ENCODE measurements around the gene RHOB. TPM values are rescaled to one million over a fixed set of nuclear protein-coding genes. Genes with fewer than 3 reads are reported as not detected.

The RHOB gene
- total and polyA plus RNA-seq, 2 of the 13 experiments (the other 11 are each of a cell fraction or from before 2014, with no cell fraction given): 192 to 268 TPM

DNA sequence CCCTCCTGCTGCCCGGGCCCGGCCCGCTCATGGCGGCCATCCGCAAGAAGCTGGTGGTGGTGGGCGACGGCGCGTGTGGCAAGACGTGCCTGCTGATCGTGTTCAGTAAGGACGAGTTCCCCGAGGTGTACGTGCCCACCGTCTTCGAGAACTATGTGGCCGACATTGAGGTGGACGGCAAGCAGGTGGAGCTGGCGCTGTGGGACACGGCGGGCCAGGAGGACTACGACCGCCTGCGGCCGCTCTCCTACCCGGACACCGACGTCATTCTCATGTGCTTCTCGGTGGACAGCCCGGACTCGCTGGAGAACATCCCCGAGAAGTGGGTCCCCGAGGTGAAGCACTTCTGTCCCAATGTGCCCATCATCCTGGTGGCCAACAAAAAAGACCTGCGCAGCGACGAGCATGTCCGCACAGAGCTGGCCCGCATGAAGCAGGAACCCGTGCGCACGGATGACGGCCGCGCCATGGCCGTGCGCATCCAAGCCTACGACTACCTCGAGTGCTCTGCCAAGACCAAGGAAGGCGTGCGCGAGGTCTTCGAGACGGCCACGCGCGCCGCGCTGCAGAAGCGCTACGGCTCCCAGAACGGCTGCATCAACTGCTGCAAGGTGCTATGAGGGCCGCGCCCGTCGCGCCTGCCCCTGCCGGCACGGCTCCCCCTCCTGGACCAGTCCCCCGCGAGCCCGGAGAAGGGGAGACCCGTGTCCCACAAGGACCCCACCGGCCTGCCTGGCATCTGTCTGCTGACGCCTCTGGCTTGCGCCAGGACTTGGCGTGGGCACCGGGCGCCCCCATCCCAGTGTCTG lies 767 bp downstream of the RHOB start (continued):
- TF ChIP-seq, protein P1, sequence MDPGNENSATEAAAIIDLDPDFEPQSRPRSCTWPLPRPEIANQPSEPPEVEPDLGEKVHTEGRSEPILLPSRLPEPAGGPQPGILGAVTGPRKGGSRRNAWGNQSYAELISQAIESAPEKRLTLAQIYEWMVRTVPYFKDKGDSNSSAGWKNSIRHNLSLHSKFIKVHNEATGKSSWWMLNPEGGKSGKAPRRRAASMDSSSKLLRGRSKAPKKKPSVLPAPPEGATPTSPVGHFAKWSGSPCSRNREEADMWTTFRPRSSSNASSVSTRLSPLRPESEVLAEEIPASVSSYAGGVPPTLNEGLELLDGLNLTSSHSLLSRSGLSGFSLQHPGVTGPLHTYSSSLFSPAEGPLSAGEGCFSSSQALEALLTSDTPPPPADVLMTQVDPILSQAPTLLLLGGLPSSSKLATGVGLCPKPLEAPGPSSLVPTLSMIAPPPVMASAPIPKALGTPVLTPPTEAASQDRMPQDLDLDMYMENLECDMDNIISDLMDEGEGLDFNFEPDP (CRISPR knock-in tag; conservative IDR thresholded peaks at IDR 0.05): 0 out of 2 replicates have a peak, but pooled peaks have one; percentile 90
- TF ChIP-seq ZNF839 (CRISPR knock-in tag; IDR thresholded peaks at IDR 0.05; ENCODE audit: borderline replicate concordance) (peak; percentile 96), ZNF576 (CRISPR knock-in tag; IDR thresholded peaks at IDR 0.05) (peak; percentile 21; the same call in 1 of the 2 replicates), ZNF260 (CRISPR knock-in tag; IDR thresholded peaks at IDR 0.05; ENCODE audit: borderline replicate concordance, low read depth) (0 out of 2 replicates have a peak, but pooled peaks have one; percentile 56), ZNF781 (CRISPR knock-in tag; IDR thresholded peaks at IDR 0.05; ENCODE audit: borderline replicate concordance, not compliant biosample characterization) (no peak), THAP9 (CRISPR knock-in tag; IDR thresholded peaks at IDR 0.05; ENCODE audit: borderline replicate concordance) (0 out of 2 replicates have a peak, but pooled peaks have one; percentile 32), STAG1 (CRISPR knock-in tag; IDR thresholded peaks at IDR 0.05) (peak; percentile 3; the same call in 1 of the 2 replicates), ZNF616 (CRISPR knock-in tag; IDR thresholded peaks at IDR 0.05; ENCODE audit: low read depth) (peak; percentile 23; the same call in 1 of the 2 replicates), ZNF709 (CRISPR knock-in tag; IDR thresholded peaks at IDR 0.05) (peak; percentile 72), CERS6 (CRISPR knock-in tag; IDR thresholded peaks at IDR 0.05) (peak; percentile 48; the same call in 1 of the 2 replicates), ZBTB21 (CRISPR knock-in tag; IDR thresholded peaks at IDR 0.05) (peak; percentile 29; the same call in 1 of the 2 replicates), DR1 (CRISPR knock-in tag; IDR thresholded peaks at IDR 0.05) (no peak), SOX13 (IDR thresholded peaks at IDR 0.05) (no peak), SOX13 (CRISPR knock-in tag; conservative IDR thresholded peaks at IDR 0.05 in 1 of 2, IDR thresholded peaks at IDR 0.05 in 1 of 2) (no peak)
- TF ChIP-seq, protein P2, sequence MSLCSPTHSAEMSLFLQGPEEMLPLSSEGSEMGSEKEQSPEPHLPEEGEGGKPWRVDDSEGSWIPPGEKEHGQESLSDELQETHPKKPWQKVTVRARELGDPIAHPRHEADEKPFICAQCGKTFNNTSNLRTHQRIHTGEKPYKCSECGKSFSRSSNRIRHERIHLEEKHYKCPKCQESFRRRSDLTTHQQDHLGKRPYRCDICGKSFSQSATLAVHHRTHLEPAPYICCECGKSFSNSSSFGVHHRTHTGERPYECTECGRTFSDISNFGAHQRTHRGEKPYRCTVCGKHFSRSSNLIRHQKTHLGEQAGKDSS (CRISPR knock-in tag; IDR thresholded peaks at IDR 0.05; ENCODE audit: borderline replicate concordance, low read depth): peak; percentile 80
- TF ChIP-seq, protein P3, sequence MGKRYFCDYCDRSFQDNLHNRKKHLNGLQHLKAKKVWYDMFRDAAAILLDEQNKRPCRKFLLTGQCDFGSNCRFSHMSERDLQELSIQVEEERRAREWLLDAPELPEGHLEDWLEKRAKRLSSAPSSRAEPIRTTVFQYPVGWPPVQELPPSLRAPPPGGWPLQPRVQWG (CRISPR knock-in tag; IDR thresholded peaks at IDR 0.05; ENCODE audit: borderline replicate concordance, low read depth): no peak
